IMR-90 (cell line): ENCODE data around the gene MALRD1. TPM values are rescaled to one million over a fixed set of nuclear protein-coding genes. Genes with fewer than 3 reads are reported as not detected.

Experiments
- ATAC-seq: fragments of 200-7000 bp; cut with Tn5 transposase; 2 replicates; pipeline ENCODE4 v1.9.1; 2020; ENCODE audit warnings: low read depth, mild to moderate bottlenecking, moderate library complexity
- BruUV-seq: library from RNA; stranded (reverse); fragments of 400-500 nt; replicated peaks from 2 replicates; lab custom pipeline; 2021; lab: Mats Ljungman, UMichigan
- CTCF ChIA-PET: fragments of 300-600 bp; formaldehyde crosslinking; extraction: SDS; loops from one replicate; lab custom pipeline; 2021; ENCODE audit warnings: antibody characterized with exemption; lab: Yijun Ruan, JAX
- POLR2A ChIA-PET: fragments of 300-600 bp; sonication (Branson Sonifier 250); formaldehyde crosslinking; loops from one replicate; lab custom pipeline; 2022; ENCODE audit warnings: antibody characterized with exemption; ENCODE audit not compliant: unreplicated experiment; lab: Charles Lee
- DNase-seq: peaks from one replicate; pipeline ENCODE4 v3.0.0; 2013
- H2AFZ ChIP-seq: replicated peaks from 2 replicates; pipeline ENCODE3; 2013; ENCODE audit warnings: low read length, mild to moderate bottlenecking; ENCODE audit not compliant: poor library complexity
- H2AK5ac ChIP-seq: 2 replicates; pipeline ENCODE4 v1.6.1; 2013; ENCODE audit warnings: low read depth, low read length, inconsistent platforms
- H2AK9ac ChIP-seq: replicated peaks from 2 replicates; pipeline ENCODE3; 2013; ENCODE audit warnings: mild to moderate bottlenecking, low read depth, low read length, moderate library complexity; ENCODE audit not compliant: poor library complexity
- H2BK120ac ChIP-seq: 2 replicates; pipeline ENCODE4 v1.6.1; 2013; ENCODE audit warnings: low read depth, low read length, inconsistent platforms
- H2BK15ac ChIP-seq: 3 replicates; pipeline ENCODE4 v1.6.1; 2013; ENCODE audit warnings: low read depth, low read length, inconsistent platforms
- H2BK20ac ChIP-seq: 2 replicates; pipeline ENCODE4 v1.6.1; 2013; ENCODE audit warnings: low read depth, mild to moderate bottlenecking, inconsistent platforms, low read length, moderate library complexity
- H2BK5ac ChIP-seq: 2 replicates; pipeline ENCODE4 v1.6.1; 2013; ENCODE audit warnings: mild to moderate bottlenecking, low read depth, low read length, inconsistent platforms; ENCODE audit not compliant: poor library complexity, severe bottlenecking
- H3K14ac ChIP-seq: replicated peaks from 2 replicates; pipeline ENCODE4 v1.6.1; 2013; ENCODE audit warnings: low read depth, low read length, inconsistent platforms
- H3K18ac ChIP-seq: 2 replicates; pipeline ENCODE4 v1.6.1; 2013; ENCODE audit warnings: low read depth, low read length, control low read depth
- H3K23ac ChIP-seq: 2 replicates; pipeline ENCODE4 v1.6.1; 2013; ENCODE audit warnings: low read depth, low read length, inconsistent platforms
- H3K27ac ChIP-seq: 2 replicates; pipeline ENCODE4 v1.5.1; 2013; ENCODE audit warnings: mild to moderate bottlenecking, control low read depth, low read length; ENCODE audit not compliant: insufficient read depth
- H3K27me3 ChIP-seq: 2 replicates; pipeline ENCODE4 v1.6.1; 2013; ENCODE audit warnings: low read length; ENCODE audit not compliant: control insufficient read depth, insufficient read depth
- H3K36me3 ChIP-seq: 2 replicates; pipeline ENCODE4 v1.6.1; 2013; ENCODE audit warnings: low read length, mixed read lengths; ENCODE audit not compliant: control insufficient read depth, insufficient read depth
- H3K4ac ChIP-seq: 2 replicates; pipeline ENCODE4 v1.6.1; 2013; ENCODE audit warnings: low read depth, low read length, inconsistent platforms
- H3K4me1 ChIP-seq: 2 replicates; pipeline ENCODE4 v1.6.1; 2013; ENCODE audit warnings: low read length, mixed read lengths; ENCODE audit not compliant: control insufficient read depth, insufficient read depth
- H3K4me2 ChIP-seq: 2 replicates; pipeline ENCODE4 v1.6.1; 2013; ENCODE audit warnings: low read depth, mild to moderate bottlenecking, control low read depth, low read length, moderate library complexity
- H3K4me3 ChIP-seq: 2 replicates; pipeline ENCODE4 v1.5.1; 2013; ENCODE audit warnings: low read depth, mild to moderate bottlenecking, control low read depth, low read length, moderate library complexity; ENCODE audit not compliant: insufficient read depth
- H3K56ac ChIP-seq: 2 replicates; pipeline ENCODE4 v1.6.1; 2013; ENCODE audit warnings: low read length, inconsistent platforms; ENCODE audit not compliant: insufficient read depth; ENCODE audit errors: extremely low read depth
- H3K79me1 ChIP-seq, 2 experiments: 2 replicates each; pipeline ENCODE4 v1.6.1; 2013; ENCODE audit warnings: low read length in 2 of 2, inconsistent platforms in 1 of 2, low read depth in 1 of 2
- H3K9ac ChIP-seq: 2 replicates; pipeline ENCODE4 v1.6.1; 2013; ENCODE audit warnings: low read depth, low read length, control low read depth
- H3K9me1 ChIP-seq: 2 replicates; pipeline ENCODE4 v1.6.1; 2013; ENCODE audit warnings: low read length, inconsistent platforms; ENCODE audit not compliant: insufficient read depth
- H3K9me3 ChIP-seq: 2 replicates; pipeline ENCODE4 v1.6.1; 2013; ENCODE audit warnings: low read length; ENCODE audit not compliant: control insufficient read depth, insufficient read depth
- H4K20me1 ChIP-seq: 2 replicates; pipeline ENCODE4 v1.6.1; 2013; ENCODE audit warnings: low read length, inconsistent platforms; ENCODE audit not compliant: insufficient read depth
- H4K5ac ChIP-seq: 2 replicates; pipeline ENCODE4 v1.6.1; 2013; ENCODE audit warnings: mild to moderate bottlenecking, low read depth, low read length, control low read depth
- H4K8ac ChIP-seq, 2 experiments: 2 replicates each; pipeline ENCODE4 v1.6.1; 2013; ENCODE audit warnings: low read depth in 2 of 2, low read length in 2 of 2, control low read depth in 1 of 2, inconsistent platforms in 1 of 2
- H4K91ac ChIP-seq: 2 replicates; pipeline ENCODE4 v1.6.1; 2013; ENCODE audit warnings: low read depth, low read length, inconsistent platforms; ENCODE audit not compliant: insufficient read depth
- BHLHE40 ChIP-seq: fragments of 150-350 bp; IDR thresholded peaks from 2 replicates; pipeline ENCODE4 v1.6.1; 2016; ENCODE audit warnings: mild to moderate bottlenecking, low read depth, low read length
- CEBPB ChIP-seq: IDR thresholded peaks from 2 replicates; pipeline ENCODE4 v1.6.1; 2012; ENCODE audit warnings: low read depth, low read length, improper control_type of control experiment
- CHD1 ChIP-seq: IDR thresholded peaks from 2 replicates; pipeline ENCODE4 v1.6.1; 2012; ENCODE audit warnings: low read depth, low read length, improper control_type of control experiment
- ELK1 ChIP-seq: fragments of 150-350 bp; IDR thresholded peaks from 2 replicates; pipeline ENCODE4 v1.6.1; 2016; ENCODE audit warnings: low read depth, mild to moderate bottlenecking, low read length, moderate library complexity, borderline replicate concordance
- FOS ChIP-seq: fragments of 150-350 bp; IDR thresholded peaks from 2 replicates; pipeline ENCODE4 v1.6.1; 2016; ENCODE audit warnings: low read depth, low read length
- MAFK ChIP-seq: IDR thresholded peaks from 2 replicates; pipeline ENCODE4 v1.6.1; 2012; ENCODE audit warnings: low read depth, low read length, improper control_type of control experiment
- MXI1 ChIP-seq: IDR thresholded peaks from 2 replicates; pipeline ENCODE4 v1.6.1; 2012; ENCODE audit warnings: low read depth, mild to moderate bottlenecking, low read length, moderate library complexity, borderline replicate concordance
- NFE2L2 ChIP-seq: fragments of 150-350 bp; IDR thresholded peaks from 2 replicates; pipeline ENCODE4 v1.6.1; 2016; ENCODE audit warnings: low read depth, mild to moderate bottlenecking, low read length
- RAD21 ChIP-seq: IDR thresholded peaks from 2 replicates; pipeline ENCODE4 v1.6.1; 2012; ENCODE audit warnings: low read length, improper control_type of control experiment
- RFX5 ChIP-seq: IDR thresholded peaks from 2 replicates; pipeline ENCODE4 v1.8.0; 2012; ENCODE audit warnings: low read depth, mild to moderate bottlenecking, low read length, moderate library complexity
- SMC3 ChIP-seq: fragments of 150-350 bp; IDR thresholded peaks from 2 replicates; pipeline ENCODE4 v1.6.1; 2016; ENCODE audit warnings: low read depth, mild to moderate bottlenecking, antibody characterized with exemption, low read length, moderate library complexity
- WGBS, 2 experiments: methylation state at CpG; one replicate each; pipeline versions ENCODE4 v1.1.5 to v1.1.7; 2013; ENCODE audit warnings: missing lambda C conversion rate in 2 of 2; ENCODE audit not compliant: insufficient read length in 1 of 2; ENCODE audit errors: extremely low coverage in 2 of 2; 5-methylcytosine and 5-hydroxymethylcytosine counted together
- dilution Hi-C: fragments of 300-500 bp; cut with HindIII; formaldehyde crosslinking; loops from one replicate; pipeline ENCODE4 v1.14.3; 2018; ENCODE audit warnings: low sequenced_read_pairs; ENCODE audit not compliant: unreplicated experiment
- in situ Hi-C: fragments of 300-500 bp; cut with MboI; formaldehyde crosslinking; loops from 3 replicates; pipeline ENCODE4 v1.14.3; 2019; ENCODE audit warnings: low sequenced_read_pairs, inconsistent platforms, mixed read lengths
- intact Hi-C: fragments of 100-400 bp; cut with micrococcal nuclease; formaldehyde crosslinking; loops from 2 replicates; pipeline ENCODE4 v1.10.0; 2022
- polyA plus RNA-seq, 3 experiments: library from polyadenylated mRNA; depleted of rRNA; stranded (reverse); fragments of >200 nt; gene quantifications; 2 replicates each; pipeline ENCODE4 v1.2.3, GENCODE V29; 2012; ENCODE audit warnings: low replicate concordance in 1 of 3
- total RNA-seq: library from RNA; depleted of rRNA; stranded (reverse); fragments of >200 nt; gene quantifications from 2 replicates; pipeline ENCODE4 v1.2.3, GENCODE V29; 2012
- TF ChIP-seq, protein P1 (sequence below): fragments of 150-350 bp; IDR thresholded peaks from 2 replicates; pipeline ENCODE4 v1.6.1; 2017; ENCODE audit warnings: mild to moderate bottlenecking, antibody characterized with exemption, low read length, low read depth
- TF ChIP-seq, protein P2 (sequence below): conservative IDR thresholded peaks from 2 replicates; pipeline ENCODE4 v1.5.1; 2012; ENCODE audit warnings: mild to moderate bottlenecking, low read depth, low read length, improper control_type of control experiment

MALRD1 gene
- total and polyA plus RNA-seq, 2 of the 4 experiments (the other 2 are of a cell fraction), result 0.34 to 1.1 TPM

DNA sequence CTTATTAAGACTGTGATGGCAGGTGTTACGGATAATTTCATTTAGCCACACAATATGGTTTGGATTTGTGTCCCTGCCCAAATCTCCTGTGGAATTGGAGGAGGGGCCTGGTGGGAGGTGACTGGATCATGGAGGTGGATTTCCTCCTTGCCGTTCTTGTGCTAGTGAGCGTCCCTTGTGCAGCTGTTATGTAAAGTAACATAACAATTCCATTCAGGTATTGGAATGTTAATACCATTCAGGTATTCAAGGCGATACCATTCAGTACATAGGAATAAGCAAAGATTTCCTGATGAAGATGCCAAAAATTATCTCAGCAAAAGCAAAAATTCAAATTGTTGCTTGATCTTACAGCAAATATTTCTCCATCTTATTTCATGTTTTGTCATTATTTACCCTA is 735.1 kb downstream of the MALRD1 start:
- H2BK120ac ChIP-seq, result no peak overlapping the region
- no peak overlapping the region for H2AK5ac ChIP-seq
- H3K27me3 ChIP-seq, result no peaks in the 10 kb centered on the region
- intact Hi-C loops (no loop called here), in situ Hi-C loops (loop anchor here (10.0 to 25.0 kb wide), 2 partner anchors 149 to 1096 kb away; no protein-coding TSS in a partner anchor), dilution Hi-C loops (no loop called here)
- no peak overlapping the region for H3K14ac ChIP-seq
- H3K56ac ChIP-seq, result no peak overlapping the region
- no peak overlapping the region for H3K4ac ChIP-seq
- no peaks in the 10 kb centered on the region for H3K9me3 ChIP-seq
- no TSS peak for BruUV-seq
- no peak overlapping the region for H3K9ac ChIP-seq
- ChIA-PET CTCF (no interaction called here), POLR2A (no interaction called here)
- no peak overlapping the region for H2AFZ ChIP-seq
- no peak for DNase-seq
- no peaks in the 10 kb centered on the region for H3K4me1 ChIP-seq
- H3K4me2 ChIP-seq, result no peak overlapping the region
- H2AK9ac ChIP-seq, result no peak overlapping the region
- TF ChIP-seq RFX5 (no peak), SMC3 (no peak), MXI1 (no peak), MAFK (no peak), CEBPB (no peak), CHD1 (no peak), BHLHE40 (no peak), ELK1 (no peak), NFE2L2 (no peak), FOS (no peak), RAD21 (no peak)
- TF ChIP-seq, protein P1, sequence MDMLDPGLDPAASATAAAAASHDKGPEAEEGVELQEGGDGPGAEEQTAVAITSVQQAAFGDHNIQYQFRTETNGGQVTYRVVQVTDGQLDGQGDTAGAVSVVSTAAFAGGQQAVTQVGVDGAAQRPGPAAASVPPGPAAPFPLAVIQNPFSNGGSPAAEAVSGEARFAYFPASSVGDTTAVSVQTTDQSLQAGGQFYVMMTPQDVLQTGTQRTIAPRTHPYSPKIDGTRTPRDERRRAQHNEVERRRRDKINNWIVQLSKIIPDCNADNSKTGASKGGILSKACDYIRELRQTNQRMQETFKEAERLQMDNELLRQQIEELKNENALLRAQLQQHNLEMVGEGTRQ, result no peak
- TF ChIP-seq, protein P2, sequence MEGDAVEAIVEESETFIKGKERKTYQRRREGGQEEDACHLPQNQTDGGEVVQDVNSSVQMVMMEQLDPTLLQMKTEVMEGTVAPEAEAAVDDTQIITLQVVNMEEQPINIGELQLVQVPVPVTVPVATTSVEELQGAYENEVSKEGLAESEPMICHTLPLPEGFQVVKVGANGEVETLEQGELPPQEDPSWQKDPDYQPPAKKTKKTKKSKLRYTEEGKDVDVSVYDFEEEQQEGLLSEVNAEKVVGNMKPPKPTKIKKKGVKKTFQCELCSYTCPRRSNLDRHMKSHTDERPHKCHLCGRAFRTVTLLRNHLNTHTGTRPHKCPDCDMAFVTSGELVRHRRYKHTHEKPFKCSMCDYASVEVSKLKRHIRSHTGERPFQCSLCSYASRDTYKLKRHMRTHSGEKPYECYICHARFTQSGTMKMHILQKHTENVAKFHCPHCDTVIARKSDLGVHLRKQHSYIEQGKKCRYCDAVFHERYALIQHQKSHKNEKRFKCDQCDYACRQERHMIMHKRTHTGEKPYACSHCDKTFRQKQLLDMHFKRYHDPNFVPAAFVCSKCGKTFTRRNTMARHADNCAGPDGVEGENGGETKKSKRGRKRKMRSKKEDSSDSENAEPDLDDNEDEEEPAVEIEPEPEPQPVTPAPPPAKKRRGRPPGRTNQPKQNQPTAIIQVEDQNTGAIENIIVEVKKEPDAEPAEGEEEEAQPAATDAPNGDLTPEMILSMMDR, result no peak
- H4K91ac ChIP-seq, result no peak overlapping the region
- H3K79me1 ChIP-seq, result no peaks in the 10 kb centered on the region
- no peaks in the 10 kb centered on the region for H4K20me1 ChIP-seq
- no peak overlapping the region for H3K23ac ChIP-seq
- no peak overlapping the region for H2BK15ac ChIP-seq
- H4K5ac ChIP-seq, result no peak overlapping the region
- no peaks in the 10 kb centered on the region for H3K36me3 ChIP-seq
- WGBS, 2 experiments, result no CpG with 5 or more reads among the region's 4 CpGs
- no peak overlapping the region for H2BK5ac ChIP-seq
- H3K18ac ChIP-seq, result no peak overlapping the region
- H3K9me1 ChIP-seq, result no peaks in the 10 kb centered on the region
- no peak overlapping the region for H4K8ac ChIP-seq
- no peak for ATAC-seq
- no peak overlapping the region for H3K27ac ChIP-seq
- H3K4me3 ChIP-seq, result no peak overlapping the region
- H2BK20ac ChIP-seq, result no peak overlapping the region
